ENCODE results near the gene HEPHL1. TPM values are rescaled to one million over a fixed set of nuclear protein-coding genes. Genes with fewer than 3 reads are reported as not detected.

The HEPHL1 gene
- total RNA-seq, 1 donor = 4.3 TPM

DNA sequence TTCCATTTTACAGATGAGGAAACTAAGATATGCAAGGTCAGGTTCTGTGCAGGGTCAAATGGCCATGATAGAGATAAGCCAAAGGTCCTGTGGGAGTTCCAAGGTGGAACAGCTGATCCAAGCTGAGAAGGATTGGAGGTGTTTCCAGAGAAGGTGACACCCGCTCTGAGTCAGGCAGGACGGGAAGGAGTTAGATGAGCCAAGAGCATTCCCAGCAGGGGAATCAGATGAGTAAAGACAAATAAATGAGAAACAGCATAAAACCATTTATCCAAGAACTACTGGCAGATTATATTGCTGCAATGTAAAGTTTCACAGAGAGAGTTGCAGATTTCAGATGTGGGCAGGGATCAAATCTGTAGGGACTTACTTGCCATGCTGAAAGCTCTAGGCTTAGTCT lies 18.9 kb upstream of the HEPHL1 start:
- TF ChIP-seq, protein P1, sequence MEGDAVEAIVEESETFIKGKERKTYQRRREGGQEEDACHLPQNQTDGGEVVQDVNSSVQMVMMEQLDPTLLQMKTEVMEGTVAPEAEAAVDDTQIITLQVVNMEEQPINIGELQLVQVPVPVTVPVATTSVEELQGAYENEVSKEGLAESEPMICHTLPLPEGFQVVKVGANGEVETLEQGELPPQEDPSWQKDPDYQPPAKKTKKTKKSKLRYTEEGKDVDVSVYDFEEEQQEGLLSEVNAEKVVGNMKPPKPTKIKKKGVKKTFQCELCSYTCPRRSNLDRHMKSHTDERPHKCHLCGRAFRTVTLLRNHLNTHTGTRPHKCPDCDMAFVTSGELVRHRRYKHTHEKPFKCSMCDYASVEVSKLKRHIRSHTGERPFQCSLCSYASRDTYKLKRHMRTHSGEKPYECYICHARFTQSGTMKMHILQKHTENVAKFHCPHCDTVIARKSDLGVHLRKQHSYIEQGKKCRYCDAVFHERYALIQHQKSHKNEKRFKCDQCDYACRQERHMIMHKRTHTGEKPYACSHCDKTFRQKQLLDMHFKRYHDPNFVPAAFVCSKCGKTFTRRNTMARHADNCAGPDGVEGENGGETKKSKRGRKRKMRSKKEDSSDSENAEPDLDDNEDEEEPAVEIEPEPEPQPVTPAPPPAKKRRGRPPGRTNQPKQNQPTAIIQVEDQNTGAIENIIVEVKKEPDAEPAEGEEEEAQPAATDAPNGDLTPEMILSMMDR (IDR thresholded peaks at IDR 0.05; ENCODE audit: insufficient read depth, low read depth, low read length) = no peak
- no peak for DNase-seq (ENCODE audit: low read depth)
- no peak overlapping the region for H3K4me3 ChIP-seq (ENCODE audit: low read depth, low read length)

DNA sequence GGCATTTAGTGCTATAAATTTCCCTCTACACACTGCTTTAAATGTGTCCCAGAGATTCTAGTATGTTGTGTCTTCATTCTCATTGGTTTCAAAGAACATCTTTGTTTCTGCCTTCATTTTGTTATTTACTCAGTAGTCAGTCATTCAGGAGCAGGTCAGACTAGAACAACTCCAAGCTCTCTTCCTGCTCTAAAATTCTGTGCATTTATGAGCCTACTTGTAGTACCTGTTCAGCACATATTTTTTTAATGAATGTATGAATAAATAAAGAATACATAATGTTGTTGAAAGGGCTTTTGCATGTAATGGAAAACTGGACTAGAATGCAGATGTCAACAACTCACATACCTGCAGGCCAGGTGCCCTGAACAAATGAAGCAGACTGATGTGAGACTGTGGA lies 13.7 kb upstream of the HEPHL1 start:
- TF ChIP-seq, protein P1 (IDR thresholded peaks at IDR 0.05; ENCODE audit: insufficient read depth, low read depth, low read length) = no peak
- no peak overlapping the region for H3K4me3 ChIP-seq (ENCODE audit: low read depth, low read length)
- no peak for DNase-seq (ENCODE audit: low read depth)

DNA sequence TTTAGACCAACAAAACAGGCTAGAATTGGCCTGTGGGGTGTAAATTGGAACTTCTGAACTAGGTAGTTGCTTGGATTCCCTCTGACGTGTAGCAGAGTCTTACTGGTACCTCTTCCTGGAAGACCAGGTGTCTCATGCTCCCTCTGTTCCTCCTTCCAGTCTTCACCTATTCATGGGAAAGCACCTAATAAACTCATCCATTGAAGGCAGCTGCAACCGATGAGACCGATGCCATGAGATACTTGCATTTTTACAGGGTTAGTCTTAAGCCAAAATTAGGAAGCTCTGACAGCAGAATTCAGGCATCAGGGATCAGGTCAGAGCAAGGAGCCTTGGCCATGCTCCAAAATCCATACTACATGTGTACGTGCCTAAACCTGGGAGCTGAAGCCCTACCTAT lies 13.2 kb upstream of the HEPHL1 start:
- TF ChIP-seq, protein P1 (IDR thresholded peaks at IDR 0.05; ENCODE audit: insufficient read depth, low read depth, low read length) = no peak
- no peak overlapping the region for H3K4me3 ChIP-seq (ENCODE audit: low read depth, low read length)
- DNase-seq (ENCODE audit: low read depth) = no peak

DNA sequence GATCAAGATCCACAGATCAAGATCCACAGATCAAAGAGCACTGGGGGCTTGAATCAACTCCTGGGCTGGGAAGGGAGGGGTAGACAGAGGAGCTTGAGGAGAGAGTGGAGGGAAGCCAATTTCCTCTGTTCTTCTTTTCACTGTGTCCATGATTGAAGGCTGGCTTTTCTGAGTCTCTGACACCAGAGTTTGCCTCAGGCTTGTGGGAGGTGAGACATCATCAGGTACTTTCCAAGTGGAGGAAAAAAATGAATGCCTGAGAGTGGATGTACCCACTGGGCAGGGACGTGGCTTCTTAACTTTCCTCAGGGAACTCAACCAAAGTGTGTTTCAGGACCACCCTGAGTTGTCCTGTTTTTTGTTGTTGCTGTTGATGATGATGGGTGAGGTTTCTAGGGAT lies 11.0 kb upstream of the HEPHL1 start:
- DNase-seq (ENCODE audit: low read depth) = no peak
- no peak overlapping the region for H3K4me3 ChIP-seq (ENCODE audit: low read depth, low read length)
- TF ChIP-seq, protein P1 (IDR thresholded peaks at IDR 0.05; ENCODE audit: insufficient read depth, low read depth, low read length) = no peak

DNA sequence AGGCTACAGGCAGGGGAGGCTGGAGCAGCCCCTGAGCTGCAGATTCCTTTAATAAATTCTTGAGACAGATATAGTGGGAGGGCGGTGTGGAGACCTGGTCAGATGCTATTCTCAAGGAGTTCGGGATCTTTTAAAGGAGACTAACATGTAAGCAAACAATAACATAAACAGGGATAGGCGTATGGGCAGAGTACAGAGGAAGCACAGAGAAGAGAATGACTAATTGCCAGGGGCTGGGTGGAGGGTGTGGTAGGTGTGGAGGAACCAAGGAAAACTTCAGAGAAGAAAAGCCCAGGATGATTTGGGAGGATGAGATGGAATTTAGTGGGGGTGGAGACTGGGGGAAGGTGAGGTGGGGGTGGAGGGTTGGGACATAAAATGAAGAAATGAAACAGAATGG lies 9.7 kb upstream of the HEPHL1 start:
- no peak for DNase-seq (ENCODE audit: low read depth)
- no peak overlapping the region for H3K4me3 ChIP-seq (ENCODE audit: low read depth, low read length)
- TF ChIP-seq, protein P1 (IDR thresholded peaks at IDR 0.05; ENCODE audit: insufficient read depth, low read depth, low read length) = no peak

DNA sequence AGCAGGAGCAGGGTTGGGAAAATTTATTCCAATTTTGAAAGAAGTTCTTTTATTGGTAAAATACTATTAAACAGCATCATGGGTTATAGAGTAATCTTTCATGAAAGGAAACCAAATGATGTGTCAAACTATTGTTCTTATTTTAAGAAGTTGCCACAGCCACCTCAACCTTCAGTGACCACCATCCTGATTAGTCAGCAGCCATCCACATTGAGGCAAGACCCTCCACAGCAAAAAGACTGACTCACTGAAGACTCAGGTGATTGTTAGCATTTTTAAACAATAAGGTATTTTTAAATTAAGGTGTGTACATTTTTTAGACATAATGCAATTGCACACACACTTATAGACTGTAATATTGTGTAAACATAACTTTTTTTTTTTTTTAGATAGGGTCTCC lies 3.7 kb upstream of the HEPHL1 start:
- TF ChIP-seq, protein P1 (IDR thresholded peaks at IDR 0.05; ENCODE audit: insufficient read depth, low read depth, low read length) = no peak
- no peak for DNase-seq (ENCODE audit: low read depth)
- H3K4me3 ChIP-seq (ENCODE audit: low read depth, low read length) = no peak overlapping the region

DNA sequence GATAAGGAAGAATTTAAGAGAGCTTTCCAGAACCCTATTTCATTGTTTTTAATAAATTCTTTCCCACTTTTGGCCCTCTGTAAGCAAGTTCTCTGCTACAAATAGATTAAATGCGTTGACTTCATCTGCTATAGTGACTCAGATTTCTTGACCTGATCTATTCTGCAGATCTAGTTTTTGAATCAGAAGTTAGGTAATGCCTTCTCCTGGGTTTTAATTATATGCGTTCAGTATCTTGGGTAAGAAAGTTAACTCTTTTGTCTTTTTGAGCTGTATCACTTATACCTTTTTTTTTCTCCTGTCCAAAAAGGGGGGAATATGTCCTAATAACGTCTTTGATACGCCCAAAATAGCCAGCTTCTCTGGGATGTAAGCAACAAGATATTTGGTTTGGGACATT lies 2.4 kb upstream of the HEPHL1 start:
- DNase-seq (ENCODE audit: low read depth) = no peak
- TF ChIP-seq, protein P1 (IDR thresholded peaks at IDR 0.05; ENCODE audit: insufficient read depth, low read depth, low read length) = no peak
- no peak overlapping the region for H3K4me3 ChIP-seq (ENCODE audit: low read depth, low read length)
